ENCODE results near the gene FAM204A.

The FAM204A gene

DNA sequence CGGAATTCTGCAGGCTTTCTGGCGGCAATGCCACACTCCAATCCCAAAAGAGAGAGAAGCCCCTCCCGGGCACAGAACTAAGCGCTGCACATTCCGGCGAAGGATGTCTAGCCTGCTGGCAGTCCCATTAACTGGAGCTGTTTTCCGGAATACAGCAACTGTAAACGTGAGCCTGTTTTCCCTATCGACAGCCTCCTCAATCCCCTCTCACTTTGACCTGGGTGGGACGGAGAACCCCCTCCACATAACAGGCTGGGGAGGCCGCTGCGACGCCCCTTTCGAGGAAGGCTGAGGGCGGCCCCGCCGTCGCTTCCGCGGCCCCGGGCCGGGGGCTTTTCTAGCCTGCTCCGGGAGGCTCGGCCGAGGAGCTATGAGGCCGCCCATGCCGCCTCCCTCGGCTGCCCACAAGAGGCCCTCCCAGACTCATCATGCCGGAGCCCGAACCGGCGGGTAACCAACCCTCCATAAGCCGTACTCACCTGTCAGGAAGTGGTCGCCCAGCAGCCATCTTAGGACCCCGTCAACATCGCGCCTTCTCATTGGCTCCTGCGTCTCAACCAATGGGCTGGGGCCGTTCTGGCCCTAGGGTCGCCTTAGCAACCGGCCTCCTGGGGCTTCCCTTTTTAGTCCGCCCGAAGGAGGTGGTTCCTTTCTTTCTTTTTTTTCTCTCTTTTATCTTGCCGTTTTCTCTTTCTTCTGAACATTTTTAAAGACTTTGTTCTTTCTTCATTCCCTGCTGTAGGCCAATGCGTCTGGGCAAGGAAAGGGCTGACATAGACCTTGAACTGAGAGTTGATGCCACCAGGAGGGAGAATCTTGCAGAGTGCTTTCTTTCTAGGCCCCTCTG, at the start of gene FAM204A:
TSS of gene FAM204A (minus strand) at position 534 of the 847 bp plus-strand sequence. CDS start 5,909 bp downstream, outside the sequence.
- DNase-seq (ENCODE audit: low read depth), result peak; percentile 53

DNA sequence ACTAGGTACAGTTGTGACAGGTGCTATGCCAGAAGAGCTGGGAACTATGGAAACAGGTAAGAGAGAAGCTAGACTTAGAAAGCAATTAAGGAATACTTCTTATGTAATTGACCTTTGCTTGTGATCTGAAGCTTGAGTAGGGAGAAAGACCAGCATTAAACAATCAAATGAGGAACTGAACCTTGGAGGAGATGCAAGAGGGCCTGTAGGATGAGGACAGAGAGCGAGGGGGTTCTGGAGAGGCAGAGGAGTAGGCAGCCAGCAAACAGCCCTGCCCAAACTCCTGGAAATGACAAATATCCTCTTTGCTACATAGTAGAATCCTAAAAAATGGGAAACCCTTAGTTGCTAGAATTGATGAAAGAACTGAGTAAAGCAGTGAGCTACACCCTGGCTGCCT, 41.6 kb upstream of the FAM204A start:
- DNase-seq (ENCODE audit: low read depth), result no peak

- DNase-seq (ENCODE audit: low read depth), result no peak
Observed at GRCh38 chr10:118383063-118383689, 41.1 kb upstream of the FAM204A start.

GRCh38 chr10:118374404-118374803, 32.3 kb upstream of the FAM204A start:
- peak; percentile 1 for DNase-seq (ENCODE audit: low read depth)

- DNase-seq (ENCODE audit: low read depth), result peak; percentile 64
Observed at GRCh38 chr10:118373786-118374185, 31.7 kb upstream of the FAM204A start.

- no peak for DNase-seq (ENCODE audit: low read depth)
Observed at GRCh38 chr10:118370499-118370898, 28.4 kb upstream of the FAM204A start.

DNA sequence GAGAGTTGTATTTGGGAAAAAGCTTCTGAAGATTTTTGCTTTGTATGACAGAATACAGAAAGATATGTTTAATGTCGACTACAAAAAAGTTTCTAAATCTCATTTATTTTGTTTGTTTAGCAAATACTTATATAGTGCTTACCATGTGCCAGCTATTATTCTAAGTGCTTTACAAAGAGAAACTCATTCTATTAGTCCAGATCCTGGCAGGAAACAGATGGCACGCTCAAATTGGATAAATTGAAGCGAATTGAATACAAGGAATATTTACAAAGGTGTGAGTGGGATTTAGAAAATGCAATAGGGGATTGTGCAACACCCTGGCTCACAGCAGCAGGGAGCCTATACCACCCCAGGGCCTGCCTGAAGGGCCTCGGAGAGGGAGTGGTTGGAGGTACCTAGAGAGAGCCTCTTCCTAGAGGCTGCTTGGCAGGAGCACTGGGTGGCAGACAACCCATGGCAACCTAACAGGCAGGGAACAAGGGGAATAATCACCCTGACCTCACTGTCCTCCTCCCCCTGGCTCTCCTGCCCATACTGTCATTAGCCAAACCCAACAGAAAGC, 27.6 kb upstream of the FAM204A start:
- DNase-seq (ENCODE audit: low read depth), result no peak

DNA sequence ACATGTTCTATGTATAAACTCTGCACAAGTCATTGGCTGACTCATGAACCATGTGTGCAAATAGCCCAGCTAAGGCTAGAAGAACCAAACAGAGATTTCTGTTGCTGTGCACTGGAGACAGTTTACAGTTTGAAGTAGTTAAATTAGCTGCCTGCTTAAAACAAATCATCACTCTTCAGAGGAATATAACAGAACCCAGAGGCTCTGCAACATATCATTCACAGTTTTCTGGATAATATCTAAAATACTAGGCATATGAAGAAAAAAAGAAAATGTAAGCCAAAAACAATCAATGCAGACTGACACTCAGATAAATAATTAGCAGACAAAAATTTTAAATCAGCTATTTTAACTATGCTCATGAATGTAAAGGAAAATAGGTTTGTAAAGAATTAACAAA, 23.6 kb upstream of the FAM204A start:
- DNase-seq (ENCODE audit: low read depth), result no peak

GRCh38 chr10:118362103-118362502, 20.0 kb upstream of the FAM204A start:
- no peak for DNase-seq (ENCODE audit: low read depth)

GRCh38 chr10:118358327-118358726, 16.2 kb upstream of the FAM204A start:
- no peak for DNase-seq (ENCODE audit: low read depth)

- DNase-seq (ENCODE audit: low read depth), result no peak
Observed at GRCh38 chr10:118357841-118358240, 15.7 kb upstream of the FAM204A start.

GRCh38 chr10:118356628-118357027, 14.5 kb upstream of the FAM204A start:
- DNase-seq (ENCODE audit: low read depth), result no peak

GRCh38 chr10:118355234-118355633, 13.1 kb upstream of the FAM204A start:
- DNase-seq (ENCODE audit: low read depth), result no peak

DNA sequence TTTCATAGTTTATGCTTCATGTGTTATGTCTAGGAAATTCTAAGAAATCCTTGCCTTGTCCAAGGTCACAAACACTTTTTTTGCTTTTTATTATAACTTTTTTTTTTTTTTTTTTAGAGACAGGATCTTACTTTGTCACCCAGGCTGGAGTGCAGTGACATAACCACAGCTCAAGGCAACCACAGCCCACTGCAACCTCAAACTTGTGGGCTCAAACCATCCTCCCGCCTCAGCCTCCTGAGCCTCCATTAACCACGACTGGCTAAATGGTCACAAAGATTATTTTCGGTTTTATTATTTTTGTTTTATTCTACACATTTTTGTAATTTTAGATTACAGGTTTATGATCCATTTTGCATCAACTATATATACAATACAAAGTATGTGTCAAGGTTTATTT, 7.1 kb upstream of the FAM204A start:
- no peak for DNase-seq (ENCODE audit: low read depth)

- DNase-seq (ENCODE audit: low read depth), result no peak
Observed at GRCh38 chr10:118343549-118343948, 1.4 kb upstream of the FAM204A start.

- no peak for DNase-seq (ENCODE audit: low read depth)
Observed at GRCh38 chr10:118343115-118343514, 991 bp upstream of the FAM204A start.

- DNase-seq (ENCODE audit: low read depth), result no peak
Observed at GRCh38 chr10:118342638-118343020, 505 bp upstream of the FAM204A start.

DNA sequence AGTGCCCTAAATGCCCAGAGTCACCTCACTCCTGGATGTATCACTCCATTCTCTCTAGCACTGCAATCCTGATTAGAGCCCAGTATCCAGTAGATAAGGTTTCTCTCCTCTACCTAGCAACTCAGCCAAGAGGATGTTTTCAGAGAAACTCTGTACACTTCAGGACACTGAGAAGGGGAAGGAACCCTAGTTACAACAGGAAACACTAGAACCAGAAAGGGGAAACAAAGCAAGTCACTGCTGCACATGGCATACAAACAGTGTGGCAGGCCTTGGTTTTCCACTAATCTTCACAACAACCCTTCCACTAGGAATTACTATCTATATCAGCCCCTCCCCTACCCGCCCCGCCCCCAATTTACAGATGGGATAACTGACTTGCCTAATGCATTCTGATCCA, 1.6 kb downstream of the FAM204A start:
- DNase-seq (ENCODE audit: low read depth), result no peak

DNA sequence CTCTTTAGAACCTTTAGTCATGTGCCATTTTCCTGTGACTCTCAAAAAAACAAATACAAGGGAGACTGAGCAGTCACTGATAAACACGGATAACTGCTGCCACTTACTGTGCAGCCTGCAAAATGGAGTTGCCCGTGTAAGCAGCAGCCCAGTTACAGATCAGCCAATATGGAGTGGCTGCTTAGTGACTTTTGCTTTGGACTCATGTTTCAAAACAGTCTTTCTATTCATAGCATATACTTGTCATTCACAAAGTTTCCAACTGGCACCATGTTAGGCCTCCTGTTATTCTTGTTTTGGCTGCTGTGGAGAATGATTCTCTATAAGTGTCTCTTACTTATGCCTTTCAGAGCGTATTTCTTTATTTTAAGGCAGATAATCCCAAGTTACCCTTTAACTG, 3.0 kb downstream of the FAM204A start:
- no peak for DNase-seq (ENCODE audit: low read depth)

DNA sequence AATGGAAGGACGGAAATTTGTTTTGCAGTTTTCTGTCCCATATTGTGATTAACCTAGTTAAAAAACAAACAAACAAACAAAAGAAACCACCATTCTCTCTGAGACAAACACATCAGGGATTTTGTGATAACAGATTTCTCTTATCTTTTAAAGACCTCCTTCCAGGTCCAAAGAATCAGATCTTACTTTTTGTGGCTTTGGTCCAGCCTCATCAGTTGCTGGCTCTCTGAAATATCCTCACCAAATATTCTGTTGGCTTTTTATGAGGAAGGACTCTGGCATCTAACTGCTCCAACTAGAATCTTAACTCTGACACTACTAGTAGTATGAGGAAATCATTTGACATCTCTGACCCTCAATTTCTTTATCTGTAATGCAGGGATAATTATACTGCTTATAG, 4.8 kb downstream of the FAM204A start:
- DNase-seq (ENCODE audit: low read depth), result no peak

- no peak for DNase-seq (ENCODE audit: low read depth)
Observed at GRCh38 chr10:118333871-118334270, 8.3 kb downstream of the FAM204A start.

DNA sequence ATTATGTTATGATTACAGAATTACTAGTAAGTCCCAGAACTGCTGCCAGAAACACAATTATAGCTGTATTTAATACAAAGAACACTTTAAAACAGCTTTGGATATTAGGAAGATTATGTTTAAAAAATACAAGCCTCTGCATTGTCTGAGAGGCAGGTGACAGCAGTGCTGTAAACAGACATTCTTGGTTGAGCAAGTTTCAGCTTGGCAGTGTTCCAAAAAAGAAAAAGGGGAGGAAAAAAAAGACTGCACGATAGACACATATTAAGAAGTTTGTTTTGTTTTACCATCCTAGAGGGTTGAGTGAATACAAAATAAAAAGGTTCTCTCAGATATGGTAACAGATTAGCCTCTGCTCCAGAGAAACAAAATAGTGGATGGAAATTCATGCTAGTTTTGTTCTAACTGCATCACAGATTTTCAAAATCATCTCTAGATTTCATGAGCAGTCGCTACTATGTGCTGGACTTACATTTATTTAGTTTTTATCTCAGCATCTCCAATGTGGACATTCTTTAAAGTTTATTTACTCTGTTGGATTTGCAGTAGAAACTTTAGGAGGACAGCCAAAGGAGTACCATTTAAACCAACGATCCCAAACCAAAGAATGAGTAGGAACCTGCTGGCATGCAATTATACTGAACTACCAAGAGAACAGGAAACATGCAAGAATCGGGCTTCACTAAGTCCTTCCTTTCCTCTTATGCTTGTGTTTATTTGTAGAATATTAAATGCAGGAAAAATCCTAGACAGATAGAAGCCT, 9.0 kb downstream of the FAM204A start:
- DNase-seq (ENCODE audit: low read depth), result no peak

GRCh38 chr10:118332236-118332635, 9.9 kb downstream of the FAM204A start:
- no peak for DNase-seq (ENCODE audit: low read depth)

Measured in HS-27A (cell line).